ENCODE data around the gene GYG1. TPM values are rescaled to one million over a fixed set of nuclear protein-coding genes. Genes with fewer than 3 reads are reported as not detected.

GYG1 gene
- polyA plus RNA-seq, 1 donor from 2014 or later: 2.4 TPM

DNA sequence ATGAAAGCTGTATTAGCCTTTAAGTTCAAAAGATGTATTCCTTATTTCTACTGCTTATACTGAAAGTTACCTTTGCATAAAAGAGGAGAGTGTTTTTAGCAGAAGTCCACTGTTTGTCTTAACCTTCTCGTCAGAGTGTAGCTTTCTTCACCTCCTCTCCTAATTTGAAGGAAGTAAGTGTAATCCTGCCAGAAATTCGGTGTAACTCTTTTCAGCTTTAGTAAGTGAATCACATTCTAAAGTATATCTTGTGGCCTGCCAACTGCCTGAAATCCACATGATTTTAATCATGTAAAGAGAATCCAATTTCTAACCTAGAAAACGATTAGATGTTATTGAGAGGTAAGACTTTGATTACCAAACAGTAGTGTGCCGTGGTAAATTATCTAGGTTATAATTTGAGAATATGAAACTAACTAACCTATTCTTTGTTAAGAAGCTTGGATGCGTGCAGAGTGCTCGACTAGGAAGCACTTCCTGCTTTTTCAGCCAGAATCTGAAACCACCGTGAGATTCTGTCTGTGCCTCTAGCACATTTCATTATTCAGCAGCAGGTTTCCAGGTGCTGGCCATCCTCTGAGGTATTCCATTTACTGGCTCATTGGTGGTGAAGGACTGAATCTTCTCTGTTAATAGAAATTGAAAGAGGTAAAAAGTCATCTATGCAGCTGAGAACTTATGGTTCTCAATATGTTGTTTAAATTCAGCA is 7.5 kb downstream of the GYG1 start:
- H3K27me3 ChIP-seq (ENCODE audit: insufficient read depth, low read depth, low read length): no peaks in the 10 kb centered on the region
- no peak overlapping the region for H3K9ac ChIP-seq (ENCODE audit: low read length)
- H2AFZ ChIP-seq (ENCODE audit: low read depth, low read length): no peak overlapping the region
- H3K9me3 ChIP-seq (ENCODE audit: low read length): no peaks in the 10 kb centered on the region
- no peak overlapping the region for H3K4me3 ChIP-seq (ENCODE audit: low read length)
- H4K20me1 ChIP-seq (ENCODE audit: insufficient read depth): no peaks in the 10 kb centered on the region
- no peak overlapping the region for H3K4me2 ChIP-seq (ENCODE audit: low read length)
- no peaks in the 10 kb centered on the region for H3K36me3 ChIP-seq (ENCODE audit: insufficient read depth, low read length)
- H3F3A ChIP-seq (ENCODE audit: insufficient read depth, low read length, poor library complexity, severe bottlenecking): no peaks in the 10 kb centered on the region
- no peaks in the 10 kb centered on the region for H3K79me2 ChIP-seq (replicated peaks; ENCODE audit: insufficient read depth, low read length)
- TF ChIP-seq EP300 (conservative IDR thresholded peaks at IDR 0.05; ENCODE audit: poor library complexity, severe bottlenecking) (no peak), EZH2 (IDR thresholded peaks at IDR 0.05; ENCODE audit: borderline replicate concordance, insufficient read depth, low read length, poor library complexity, severe bottlenecking) (no peak), MXI1 (conservative IDR thresholded peaks at IDR 0.05; ENCODE audit: poor library complexity, severe bottlenecking) (no peak)
- no peaks in the 10 kb centered on the region for H3K9me2 ChIP-seq (ENCODE audit: insufficient read depth, low read length)
- H3K27ac ChIP-seq (ENCODE audit: low read length): no peak overlapping the region

DNA sequence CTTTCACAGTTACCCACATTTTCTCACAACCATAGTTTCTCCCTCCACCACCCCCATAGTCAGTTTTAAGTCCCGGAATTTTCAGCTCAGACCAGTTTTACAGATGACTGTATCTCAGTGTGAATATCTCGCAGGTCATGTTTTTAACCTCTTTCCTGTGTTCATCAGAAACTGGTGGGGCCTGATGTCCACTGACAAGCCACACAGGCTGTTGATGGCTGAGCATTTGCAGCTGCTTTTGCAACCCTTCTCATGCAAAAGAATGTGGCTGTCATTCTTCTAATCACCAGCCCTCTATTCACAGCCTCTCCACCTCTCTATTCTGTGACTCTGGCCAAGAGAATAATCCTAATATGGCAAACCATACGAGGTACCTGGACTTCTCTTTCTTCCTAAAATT is 8.5 kb downstream of the GYG1 start:
- H3K9me2 ChIP-seq (ENCODE audit: insufficient read depth, low read length): no peaks in the 10 kb centered on the region
- no peak overlapping the region for H3K27ac ChIP-seq (ENCODE audit: low read length)
- H3F3A ChIP-seq (ENCODE audit: insufficient read depth, low read length, poor library complexity, severe bottlenecking): no peaks in the 10 kb centered on the region
- H3K9ac ChIP-seq (ENCODE audit: low read length): no peak overlapping the region
- H3K9me3 ChIP-seq (ENCODE audit: low read length): no peaks in the 10 kb centered on the region
- TF ChIP-seq EZH2 (IDR thresholded peaks at IDR 0.05; ENCODE audit: borderline replicate concordance, insufficient read depth, low read length, poor library complexity, severe bottlenecking) (no peak), MXI1 (conservative IDR thresholded peaks at IDR 0.05; ENCODE audit: poor library complexity, severe bottlenecking) (no peak), RAD21 (conservative IDR thresholded peaks at IDR 0.05) (no peak), POLR2AphosphoS5 (IDR thresholded peaks at IDR 0.05) (no peak), TAF1 (IDR thresholded peaks at IDR 0.05; ENCODE audit: low read depth) (no peak), EP300 (conservative IDR thresholded peaks at IDR 0.05; ENCODE audit: poor library complexity, severe bottlenecking) (no peak), SMC3 (conservative IDR thresholded peaks at IDR 0.05; ENCODE audit: poor library complexity) (no peak)
- TF ChIP-seq, protein P1, sequence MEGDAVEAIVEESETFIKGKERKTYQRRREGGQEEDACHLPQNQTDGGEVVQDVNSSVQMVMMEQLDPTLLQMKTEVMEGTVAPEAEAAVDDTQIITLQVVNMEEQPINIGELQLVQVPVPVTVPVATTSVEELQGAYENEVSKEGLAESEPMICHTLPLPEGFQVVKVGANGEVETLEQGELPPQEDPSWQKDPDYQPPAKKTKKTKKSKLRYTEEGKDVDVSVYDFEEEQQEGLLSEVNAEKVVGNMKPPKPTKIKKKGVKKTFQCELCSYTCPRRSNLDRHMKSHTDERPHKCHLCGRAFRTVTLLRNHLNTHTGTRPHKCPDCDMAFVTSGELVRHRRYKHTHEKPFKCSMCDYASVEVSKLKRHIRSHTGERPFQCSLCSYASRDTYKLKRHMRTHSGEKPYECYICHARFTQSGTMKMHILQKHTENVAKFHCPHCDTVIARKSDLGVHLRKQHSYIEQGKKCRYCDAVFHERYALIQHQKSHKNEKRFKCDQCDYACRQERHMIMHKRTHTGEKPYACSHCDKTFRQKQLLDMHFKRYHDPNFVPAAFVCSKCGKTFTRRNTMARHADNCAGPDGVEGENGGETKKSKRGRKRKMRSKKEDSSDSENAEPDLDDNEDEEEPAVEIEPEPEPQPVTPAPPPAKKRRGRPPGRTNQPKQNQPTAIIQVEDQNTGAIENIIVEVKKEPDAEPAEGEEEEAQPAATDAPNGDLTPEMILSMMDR (IDR thresholded peaks at IDR 0.05; ENCODE audit: poor library complexity, severe bottlenecking): no peak
- TF ChIP-seq, protein P2, sequence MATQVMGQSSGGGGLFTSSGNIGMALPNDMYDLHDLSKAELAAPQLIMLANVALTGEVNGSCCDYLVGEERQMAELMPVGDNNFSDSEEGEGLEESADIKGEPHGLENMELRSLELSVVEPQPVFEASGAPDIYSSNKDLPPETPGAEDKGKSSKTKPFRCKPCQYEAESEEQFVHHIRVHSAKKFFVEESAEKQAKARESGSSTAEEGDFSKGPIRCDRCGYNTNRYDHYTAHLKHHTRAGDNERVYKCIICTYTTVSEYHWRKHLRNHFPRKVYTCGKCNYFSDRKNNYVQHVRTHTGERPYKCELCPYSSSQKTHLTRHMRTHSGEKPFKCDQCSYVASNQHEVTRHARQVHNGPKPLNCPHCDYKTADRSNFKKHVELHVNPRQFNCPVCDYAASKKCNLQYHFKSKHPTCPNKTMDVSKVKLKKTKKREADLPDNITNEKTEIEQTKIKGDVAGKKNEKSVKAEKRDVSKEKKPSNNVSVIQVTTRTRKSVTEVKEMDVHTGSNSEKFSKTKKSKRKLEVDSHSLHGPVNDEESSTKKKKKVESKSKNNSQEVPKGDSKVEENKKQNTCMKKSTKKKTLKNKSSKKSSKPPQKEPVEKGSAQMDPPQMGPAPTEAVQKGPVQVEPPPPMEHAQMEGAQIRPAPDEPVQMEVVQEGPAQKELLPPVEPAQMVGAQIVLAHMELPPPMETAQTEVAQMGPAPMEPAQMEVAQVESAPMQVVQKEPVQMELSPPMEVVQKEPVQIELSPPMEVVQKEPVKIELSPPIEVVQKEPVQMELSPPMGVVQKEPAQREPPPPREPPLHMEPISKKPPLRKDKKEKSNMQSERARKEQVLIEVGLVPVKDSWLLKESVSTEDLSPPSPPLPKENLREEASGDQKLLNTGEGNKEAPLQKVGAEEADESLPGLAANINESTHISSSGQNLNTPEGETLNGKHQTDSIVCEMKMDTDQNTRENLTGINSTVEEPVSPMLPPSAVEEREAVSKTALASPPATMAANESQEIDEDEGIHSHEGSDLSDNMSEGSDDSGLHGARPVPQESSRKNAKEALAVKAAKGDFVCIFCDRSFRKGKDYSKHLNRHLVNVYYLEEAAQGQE (IDR thresholded peaks at IDR 0.05; ENCODE audit: borderline replicate concordance): no peak
- no peak overlapping the region for H3K4me3 ChIP-seq (ENCODE audit: low read length)
- H3K36me3 ChIP-seq (ENCODE audit: insufficient read depth, low read length): no peaks in the 10 kb centered on the region
- no peak overlapping the region for H2AFZ ChIP-seq (ENCODE audit: low read depth, low read length)
- H3K27me3 ChIP-seq (ENCODE audit: insufficient read depth, low read depth, low read length): no peaks in the 10 kb centered on the region
- H3K79me2 ChIP-seq (replicated peaks; ENCODE audit: insufficient read depth, low read length): no peaks in the 10 kb centered on the region
- no peaks in the 10 kb centered on the region for H4K20me1 ChIP-seq (ENCODE audit: insufficient read depth)
- H3K4me2 ChIP-seq (ENCODE audit: low read length): no peak overlapping the region

All from neural cell (in vitro differentiated cells).